Nephron progenitor cell (in vitro differentiated cells): ENCODE measurements around the gene OR6C6.
"Not testable (repeated sequence)": the region's sequence is repeated elsewhere in the genome, so short reads cannot be mapped to it uniquely, and the experiment has no call there.

Experiments
- DNase-seq: peaks from one replicate; pipeline ENCODE4 v3.0.0; 2021
- H3K27ac Mint-ChIP-seq: 2 replicates; pipeline ENCODE4 v1.8.0; 2021; ENCODE audit warnings: mild to moderate bottlenecking, moderate library complexity, mixed read lengths
- H3K27me3 Mint-ChIP-seq: 2 replicates; pipeline ENCODE4 v1.8.0; 2021; ENCODE audit warnings: mild to moderate bottlenecking, low read depth, mixed read lengths; ENCODE audit not compliant: poor library complexity
- H3K36me3 Mint-ChIP-seq: 2 replicates; pipeline ENCODE4 v1.8.0; 2021; ENCODE audit warnings: low read depth, mixed read lengths
- H3K4me1 Mint-ChIP-seq: 2 replicates; pipeline ENCODE4 v1.8.0; 2021; ENCODE audit warnings: mixed read lengths
- H3K4me3 Mint-ChIP-seq: 2 replicates; pipeline ENCODE4 v1.8.0; 2021; ENCODE audit warnings: mild to moderate bottlenecking, moderate library complexity, mixed read lengths
- H3K9me3 Mint-ChIP-seq: 2 replicates; pipeline ENCODE4 v1.8.0; 2021; ENCODE audit warnings: mild to moderate bottlenecking, moderate library complexity, mixed read lengths
- TF ChIP-seq, protein P1 (sequence below): fragments of 200-600 bp; sonication (generic); IDR thresholded peaks from 2 replicates; pipeline ENCODE4 v1.5.0; 2021; ENCODE audit warnings: antibody characterized with exemption

Gene OR6C6

GRCh38 chr12:55296469-55296868, at the start of gene OR6C6:
TSS of gene OR6C6 (minus strand) at chr12:55296569. CDS start at chr12:55295232, 1,337 bp downstream.
- Mint-ChIP-seq H3K27ac (no peak within 1 kb of the TSS), H3K9me3 (peaks cover 5% of the 10 kb centered on the region), H3K4me1 (no peaks in the 10 kb centered on the region), H3K36me3 (no peaks in the 10 kb centered on the region), H3K4me3 (no peak within 1 kb of the TSS), H3K27me3 (peaks cover 5% of the 10 kb centered on the region)
- TF ChIP-seq, protein P1, sequence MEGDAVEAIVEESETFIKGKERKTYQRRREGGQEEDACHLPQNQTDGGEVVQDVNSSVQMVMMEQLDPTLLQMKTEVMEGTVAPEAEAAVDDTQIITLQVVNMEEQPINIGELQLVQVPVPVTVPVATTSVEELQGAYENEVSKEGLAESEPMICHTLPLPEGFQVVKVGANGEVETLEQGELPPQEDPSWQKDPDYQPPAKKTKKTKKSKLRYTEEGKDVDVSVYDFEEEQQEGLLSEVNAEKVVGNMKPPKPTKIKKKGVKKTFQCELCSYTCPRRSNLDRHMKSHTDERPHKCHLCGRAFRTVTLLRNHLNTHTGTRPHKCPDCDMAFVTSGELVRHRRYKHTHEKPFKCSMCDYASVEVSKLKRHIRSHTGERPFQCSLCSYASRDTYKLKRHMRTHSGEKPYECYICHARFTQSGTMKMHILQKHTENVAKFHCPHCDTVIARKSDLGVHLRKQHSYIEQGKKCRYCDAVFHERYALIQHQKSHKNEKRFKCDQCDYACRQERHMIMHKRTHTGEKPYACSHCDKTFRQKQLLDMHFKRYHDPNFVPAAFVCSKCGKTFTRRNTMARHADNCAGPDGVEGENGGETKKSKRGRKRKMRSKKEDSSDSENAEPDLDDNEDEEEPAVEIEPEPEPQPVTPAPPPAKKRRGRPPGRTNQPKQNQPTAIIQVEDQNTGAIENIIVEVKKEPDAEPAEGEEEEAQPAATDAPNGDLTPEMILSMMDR: no peak
- no peak for DNase-seq

- TF ChIP-seq, protein P1: no peak
- no peak for DNase-seq
- no peak overlapping the region for H3K4me3 Mint-ChIP-seq
- no peaks in the 10 kb centered on the region for H3K36me3 Mint-ChIP-seq
- no peaks in the 10 kb centered on the region for H3K27me3 Mint-ChIP-seq
- no peaks in the 10 kb centered on the region for H3K9me3 Mint-ChIP-seq
- no peak overlapping the region for H3K27ac Mint-ChIP-seq
- H3K4me1 Mint-ChIP-seq: no peaks in the 10 kb centered on the region
Measured at GRCh38 chr12:55336002-55336401, 39.6 kb upstream of the OR6C6 start.

DNA sequence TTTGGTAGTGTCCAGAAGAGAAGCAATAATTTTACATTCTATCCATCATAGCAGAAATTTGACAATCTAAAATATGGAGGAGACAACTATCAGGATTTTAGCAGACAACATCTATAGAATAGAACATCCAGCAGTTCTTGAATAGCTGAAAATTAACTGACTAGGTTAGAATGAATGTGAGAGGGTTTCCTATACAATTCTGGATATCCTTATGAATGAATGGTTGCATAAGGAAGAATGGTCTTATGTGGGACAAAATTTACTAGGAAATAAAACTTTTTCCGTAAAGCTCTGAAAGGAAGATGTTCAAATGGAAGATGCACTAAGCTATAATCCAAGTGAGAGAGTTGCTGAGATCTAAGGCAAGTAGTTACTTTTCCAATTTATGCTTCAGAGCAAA, 34.1 kb upstream of the OR6C6 start, which contains the start of gene OR6C3:
Gene OR6C3, plus strand, starts transcription at position 301 of the 400 bp plus-strand sequence. CDS start 955 bp downstream, outside the sequence.
- H3K36me3 Mint-ChIP-seq: no peaks in the 10 kb centered on the region

GRCh38 chr12:55325801-55326200, 29.4 kb upstream of the OR6C6 start:
- DNase-seq, H3K36me3 Mint-ChIP-seq, H3K27ac Mint-ChIP-seq, H3K27me3 Mint-ChIP-seq, H3K9me3 Mint-ChIP-seq, H3K4me1 Mint-ChIP-seq, H3K4me3 Mint-ChIP-seq: not testable (repeated sequence)

More for the DNA sequence above, 34.1 kb upstream of the OR6C6 start, which contains the start of gene OR6C3:
- Mint-ChIP-seq H3K4me1 (no peaks in the 10 kb centered on the region), H3K27ac (no peak within 1 kb of the TSS), H3K4me3 (no peak within 1 kb of the TSS), H3K9me3 (no peaks in the 10 kb centered on the region), H3K27me3 (no peaks in the 10 kb centered on the region)
- TF ChIP-seq, protein P1: no peak
- no peak for DNase-seq

GRCh38 chr12:55320201-55320600, 23.8 kb upstream of the OR6C6 start:
- Mint-ChIP-seq H3K27me3 (no peaks in the 10 kb centered on the region), H3K4me1 (no peaks in the 10 kb centered on the region), H3K36me3 (no peaks in the 10 kb centered on the region), H3K27ac (no peak overlapping the region), H3K4me3 (no peak overlapping the region), H3K9me3 (peaks cover 4% of the 10 kb centered on the region)
- TF ChIP-seq, protein P1: no peak
- no peak for DNase-seq

DNA sequence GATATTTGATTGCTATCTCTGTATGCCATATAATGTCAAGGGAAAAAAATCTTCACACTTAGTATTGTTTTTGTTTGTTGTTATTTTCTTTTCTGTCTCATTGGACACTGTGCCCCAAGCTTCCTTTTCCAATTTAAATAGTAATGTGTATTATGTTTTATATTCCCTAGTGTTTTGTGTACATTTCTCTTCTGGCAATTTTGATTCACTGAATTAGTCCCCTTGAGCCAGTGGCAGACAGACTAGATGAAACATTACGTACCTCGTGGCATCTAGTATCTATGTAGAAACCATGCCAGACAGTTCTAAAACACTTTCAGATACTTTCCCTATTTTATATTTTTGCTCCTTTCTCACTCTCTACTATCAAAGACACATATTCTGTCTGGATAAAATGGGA, 17.7 kb upstream of the OR6C6 start, which contains the start of gene OR6C1:
Gene OR6C1, plus strand, starts transcription at position 301 of the 400 bp plus-strand sequence. CDS start 6,257 bp downstream, outside the sequence.
- no peak within 1 kb of the TSS for H3K27ac Mint-ChIP-seq
- no peaks in the 10 kb centered on the region for H3K9me3 Mint-ChIP-seq
- no peak within 1 kb of the TSS for H3K4me3 Mint-ChIP-seq
- H3K36me3 Mint-ChIP-seq: no peaks in the 10 kb centered on the region
- TF ChIP-seq, protein P1: no peak
- H3K27me3 Mint-ChIP-seq: no peaks in the 10 kb centered on the region
- H3K4me1 Mint-ChIP-seq: no peaks in the 10 kb centered on the region
- DNase-seq: no peak
